ENCODE measurements around the gene ATOH8.

- no peak for TF ChIP-seq POLR2AphosphoS5 (IDR thresholded peaks at IDR 0.05)
- TF ChIP-seq, protein P1, sequence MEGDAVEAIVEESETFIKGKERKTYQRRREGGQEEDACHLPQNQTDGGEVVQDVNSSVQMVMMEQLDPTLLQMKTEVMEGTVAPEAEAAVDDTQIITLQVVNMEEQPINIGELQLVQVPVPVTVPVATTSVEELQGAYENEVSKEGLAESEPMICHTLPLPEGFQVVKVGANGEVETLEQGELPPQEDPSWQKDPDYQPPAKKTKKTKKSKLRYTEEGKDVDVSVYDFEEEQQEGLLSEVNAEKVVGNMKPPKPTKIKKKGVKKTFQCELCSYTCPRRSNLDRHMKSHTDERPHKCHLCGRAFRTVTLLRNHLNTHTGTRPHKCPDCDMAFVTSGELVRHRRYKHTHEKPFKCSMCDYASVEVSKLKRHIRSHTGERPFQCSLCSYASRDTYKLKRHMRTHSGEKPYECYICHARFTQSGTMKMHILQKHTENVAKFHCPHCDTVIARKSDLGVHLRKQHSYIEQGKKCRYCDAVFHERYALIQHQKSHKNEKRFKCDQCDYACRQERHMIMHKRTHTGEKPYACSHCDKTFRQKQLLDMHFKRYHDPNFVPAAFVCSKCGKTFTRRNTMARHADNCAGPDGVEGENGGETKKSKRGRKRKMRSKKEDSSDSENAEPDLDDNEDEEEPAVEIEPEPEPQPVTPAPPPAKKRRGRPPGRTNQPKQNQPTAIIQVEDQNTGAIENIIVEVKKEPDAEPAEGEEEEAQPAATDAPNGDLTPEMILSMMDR (IDR thresholded peaks at IDR 0.05) = no peak
Measured at GRCh38 chr2:85712336-85712735, 41.5 kb upstream of the ATOH8 start.

Data from esophagus muscularis mucosa (tissue), 3 donors.